ENCODE data around the gene DARS1.
A peak's percentile ranks its signal among the peaks of the same experiment; 100 is the strongest.

The DARS1 gene

DNA sequence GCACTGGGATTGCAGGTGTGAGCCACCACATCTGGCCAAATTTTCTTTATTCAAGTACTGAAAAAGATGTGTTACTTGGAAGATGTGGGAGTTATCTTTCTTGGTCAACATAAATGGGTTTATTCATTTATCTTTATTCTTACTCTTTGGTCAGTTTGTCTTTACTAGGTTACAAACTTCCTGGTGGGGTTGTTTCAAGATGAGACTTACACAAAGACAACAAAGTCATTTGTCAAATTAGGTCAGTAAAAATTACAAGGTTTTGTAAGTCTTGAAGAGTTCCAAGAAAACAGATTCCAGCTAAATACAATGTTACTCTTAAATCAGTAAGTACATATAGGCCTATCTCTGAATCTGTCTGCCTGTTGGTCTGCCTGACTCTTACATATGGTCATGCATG lies 48.9 kb downstream of the DARS1 start:
- H3K4me3 ChIP-seq (ENCODE audit: low read depth, low read length): no peak overlapping the region
- TF ChIP-seq, protein P1, sequence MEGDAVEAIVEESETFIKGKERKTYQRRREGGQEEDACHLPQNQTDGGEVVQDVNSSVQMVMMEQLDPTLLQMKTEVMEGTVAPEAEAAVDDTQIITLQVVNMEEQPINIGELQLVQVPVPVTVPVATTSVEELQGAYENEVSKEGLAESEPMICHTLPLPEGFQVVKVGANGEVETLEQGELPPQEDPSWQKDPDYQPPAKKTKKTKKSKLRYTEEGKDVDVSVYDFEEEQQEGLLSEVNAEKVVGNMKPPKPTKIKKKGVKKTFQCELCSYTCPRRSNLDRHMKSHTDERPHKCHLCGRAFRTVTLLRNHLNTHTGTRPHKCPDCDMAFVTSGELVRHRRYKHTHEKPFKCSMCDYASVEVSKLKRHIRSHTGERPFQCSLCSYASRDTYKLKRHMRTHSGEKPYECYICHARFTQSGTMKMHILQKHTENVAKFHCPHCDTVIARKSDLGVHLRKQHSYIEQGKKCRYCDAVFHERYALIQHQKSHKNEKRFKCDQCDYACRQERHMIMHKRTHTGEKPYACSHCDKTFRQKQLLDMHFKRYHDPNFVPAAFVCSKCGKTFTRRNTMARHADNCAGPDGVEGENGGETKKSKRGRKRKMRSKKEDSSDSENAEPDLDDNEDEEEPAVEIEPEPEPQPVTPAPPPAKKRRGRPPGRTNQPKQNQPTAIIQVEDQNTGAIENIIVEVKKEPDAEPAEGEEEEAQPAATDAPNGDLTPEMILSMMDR (IDR thresholded peaks at IDR 0.05; ENCODE audit: control insufficient read depth, extremely low read depth, insufficient read depth): no peak
- no peak for DNase-seq (ENCODE audit: low read depth)

DNA sequence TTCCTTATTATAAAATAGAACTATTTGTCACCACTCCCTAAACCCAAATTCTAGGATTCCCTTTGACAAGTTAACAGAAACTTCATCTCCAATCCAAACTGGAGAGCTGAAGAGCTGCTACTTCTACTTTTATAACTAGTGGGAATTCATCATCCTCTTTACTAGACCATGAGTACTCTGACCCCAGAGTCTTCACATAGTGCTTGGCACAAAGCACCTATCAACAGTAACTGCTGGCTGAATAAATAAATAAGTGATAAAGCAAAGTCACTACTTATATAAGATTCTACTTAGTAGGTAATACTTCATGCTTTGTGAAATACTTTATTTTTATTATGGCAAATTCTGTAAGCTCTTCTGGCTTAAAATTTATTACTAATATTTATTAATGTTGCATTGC lies 49.5 kb downstream of the DARS1 start:
- TF ChIP-seq, protein P1 (IDR thresholded peaks at IDR 0.05; ENCODE audit: control insufficient read depth, extremely low read depth, insufficient read depth): no peak
- DNase-seq (ENCODE audit: low read depth): no peak
- H3K4me3 ChIP-seq (ENCODE audit: low read depth, low read length): no peak overlapping the region

DNA sequence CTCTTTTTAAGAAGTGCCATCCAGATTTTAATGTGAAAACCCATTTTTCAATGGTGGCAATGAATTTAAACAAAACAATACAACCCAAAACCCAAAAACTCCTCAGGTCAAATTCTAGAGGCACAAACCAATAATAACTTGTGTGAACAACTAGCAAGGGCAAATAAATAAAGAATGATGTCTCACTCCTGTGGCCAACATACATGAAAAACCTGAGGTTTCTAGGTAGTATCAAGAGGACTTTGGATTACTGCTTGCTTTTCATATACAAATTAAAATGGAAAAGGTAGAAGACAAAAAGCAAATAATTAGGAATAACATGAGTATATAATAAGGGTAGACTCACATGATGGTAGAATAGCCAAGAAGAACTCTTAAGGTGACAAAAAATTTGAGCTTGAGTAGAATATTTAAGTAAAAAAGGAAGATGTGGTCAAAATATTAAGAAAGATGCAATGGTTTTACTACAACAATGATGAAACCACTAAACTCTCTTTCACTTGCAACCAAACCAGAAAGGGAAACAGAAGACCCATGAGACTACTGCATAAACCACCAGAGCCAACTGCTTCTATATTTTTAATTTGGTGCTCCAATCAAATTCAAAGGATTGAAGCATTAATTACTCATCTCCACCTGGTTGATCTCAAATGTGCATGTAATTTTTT lies 53.5 kb downstream of the DARS1 start:
- TF ChIP-seq, protein P1 (IDR thresholded peaks at IDR 0.05; ENCODE audit: control insufficient read depth, extremely low read depth, insufficient read depth): no peak
- H3K4me3 ChIP-seq (ENCODE audit: low read depth, low read length): no peak overlapping the region
- DNase-seq (ENCODE audit: low read depth): no peak

DNA sequence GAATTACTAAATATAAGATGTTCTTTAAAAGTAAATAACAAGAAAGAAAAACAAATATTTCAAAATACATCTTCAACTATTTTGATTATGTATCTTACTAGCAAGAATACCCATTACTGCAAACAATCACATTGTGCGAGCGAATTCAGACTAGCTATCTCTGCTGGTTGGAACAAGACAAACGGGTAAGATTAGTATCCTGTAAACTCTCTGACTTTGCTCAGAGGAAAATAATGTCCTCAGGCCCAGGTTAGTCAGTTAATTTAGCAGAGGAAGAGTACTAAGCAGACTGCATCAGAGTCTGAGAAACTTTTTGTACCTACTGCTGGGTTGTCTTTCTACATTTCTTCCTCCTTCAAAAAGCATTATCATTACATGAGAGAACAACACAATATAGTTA lies 58.8 kb downstream of the DARS1 start:
- peak; percentile 75 for DNase-seq (ENCODE audit: low read depth)
- TF ChIP-seq, protein P1 (IDR thresholded peaks at IDR 0.05; ENCODE audit: control insufficient read depth, extremely low read depth, insufficient read depth): no peak
- H3K4me3 ChIP-seq (ENCODE audit: low read depth, low read length): peak overlapping the region; percentile 7; the same call in 1 of the 2 replicates

DNA sequence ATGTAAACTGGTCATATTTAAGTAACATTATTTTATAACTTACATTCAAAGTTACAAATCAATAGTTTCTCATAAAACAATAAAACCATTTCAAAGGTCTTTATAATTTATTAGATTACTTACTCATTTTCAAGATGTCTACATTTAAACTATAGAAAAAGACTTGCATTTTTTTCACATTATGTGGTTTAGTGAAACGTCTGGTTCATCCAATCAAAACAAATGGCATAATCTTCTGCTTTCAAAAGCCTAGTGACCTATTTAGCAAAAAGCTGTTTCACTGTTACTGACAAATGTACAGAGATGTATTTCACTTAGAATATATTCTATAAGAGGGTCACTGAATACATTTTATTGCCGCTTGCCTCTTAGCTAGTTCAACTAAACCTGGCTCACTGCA lies 59.9 kb downstream of the DARS1 start:
- TF ChIP-seq, protein P1 (IDR thresholded peaks at IDR 0.05; ENCODE audit: control insufficient read depth, extremely low read depth, insufficient read depth): no peak
- DNase-seq (ENCODE audit: low read depth): no peak
- no peak overlapping the region for H3K4me3 ChIP-seq (ENCODE audit: low read depth, low read length)

DNA sequence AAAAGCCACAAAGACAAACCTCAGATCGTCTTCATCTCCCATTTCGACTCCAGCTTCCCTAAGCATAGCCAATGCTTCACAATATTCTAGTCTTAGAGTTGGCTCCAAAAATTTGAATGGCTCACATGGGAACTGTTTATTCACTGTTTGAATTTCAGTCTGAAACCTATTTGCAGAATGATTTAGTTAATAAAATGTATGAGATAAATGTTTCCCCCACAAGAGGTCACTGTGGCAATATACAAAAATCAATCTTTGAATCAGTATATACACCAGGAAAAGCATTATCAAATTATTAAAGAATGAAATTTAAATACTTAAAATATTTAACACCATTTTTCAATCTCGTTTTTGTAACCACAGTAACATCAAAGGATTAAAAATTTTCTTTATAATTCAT lies 69.2 kb downstream of the DARS1 start:
- no peak for DNase-seq (ENCODE audit: low read depth)
- TF ChIP-seq, protein P1 (IDR thresholded peaks at IDR 0.05; ENCODE audit: control insufficient read depth, extremely low read depth, insufficient read depth): peak; percentile 40; the same call in 1 of the 2 replicates

DNA sequence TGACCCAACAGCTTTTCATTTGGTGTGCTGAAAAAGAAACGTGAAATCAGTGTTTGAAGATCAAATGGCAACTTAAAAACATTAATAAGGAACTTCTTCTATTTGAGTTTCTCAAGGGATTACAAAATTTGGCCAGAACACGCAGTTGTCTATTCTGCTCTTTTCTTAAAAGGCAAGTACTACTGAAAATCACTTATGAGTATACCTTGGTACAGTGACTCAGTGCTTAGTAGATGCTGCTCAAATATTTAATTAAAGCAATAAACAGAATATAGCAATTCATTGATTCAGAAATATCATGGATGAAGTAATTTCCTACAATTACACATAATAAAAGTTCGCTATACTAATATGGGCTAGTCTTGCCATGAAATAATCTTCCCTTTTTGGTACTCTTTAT lies 70.9 kb downstream of the DARS1 start:
- DNase-seq (ENCODE audit: low read depth): no peak
- TF ChIP-seq, protein P1 (IDR thresholded peaks at IDR 0.05; ENCODE audit: control insufficient read depth, extremely low read depth, insufficient read depth): no peak
- no peak overlapping the region for H3K4me3 ChIP-seq (ENCODE audit: low read depth, low read length)

More for the DNA sequence above, 69.2 kb downstream of the DARS1 start:
- no peak overlapping the region for H3K4me3 ChIP-seq (ENCODE audit: low read depth, low read length)
